B cell (primary cell): Measurements from ENCODE around the gene CSNK1A1. TPM values are rescaled to one million over a fixed set of nuclear protein-coding genes. Genes with fewer than 3 reads are reported as not detected.

Source experiments
- ATAC-seq: fragments of 200-7000 bp; cut with Tn5 transposase; one replicate; pipeline ENCODE4 v1.10.0; 2021; ENCODE audit warnings: low read depth, mild to moderate bottlenecking, moderate number of reproducible peaks, moderate library complexity
- CTCF ChIA-PET: fragments of 350-600 bp; sonication (Branson Sonifier 250); formaldehyde crosslinking; loops from one replicate; lab custom pipeline; 2021; ENCODE audit warnings: antibody characterized with exemption, inconsistent platforms; lab: Charles Lee
- POLR2A ChIA-PET: fragments of 350-600 bp; sonication (Branson Sonifier 250); formaldehyde crosslinking; loops from one replicate; lab custom pipeline; 2021; ENCODE audit warnings: antibody characterized with exemption; lab: Charles Lee
- DNase-seq: peaks from one replicate; pipeline ENCODE4 v3.0.0; 2013
- H2AFZ ChIP-seq: 2 replicates; pipeline ENCODE4 v1.6.1; 2012; ENCODE audit warnings: mild to moderate bottlenecking, low read depth, low read length; ENCODE audit not compliant: insufficient read depth, poor library complexity, severe bottlenecking
- H3K27ac ChIP-seq, 2 donors: 1 replicate in 1 of 2; 2 replicates in 1 of 2; pipeline ENCODE4 v1.5.1; 2012 to 2013; ENCODE audit warnings: low read length in 2 of 2, mild to moderate bottlenecking in 2 of 2, moderate library complexity in 1 of 2
- H3K27me3 ChIP-seq, 4 experiments: fragments of 200-600 bp in 1 of 4; sonication (generic) in 1 of 4; replicated peaks in 1 of 4; 1 replicate in 2 of 4; 2 replicates in 2 of 4; pipeline versions ENCODE4 v1.6.1 to v1.7.0; 2013 to 2016; ENCODE audit warnings: low read length in 3 of 4, mild to moderate bottlenecking in 2 of 4, mixed read lengths in 1 of 4, moderate library complexity in 1 of 4; ENCODE audit not compliant: insufficient read depth in 4 of 4, control insufficient read depth in 3 of 4; ENCODE audit errors: control extremely low read depth in 1 of 4
- H3K36me3 ChIP-seq, 2 experiments: replicated peaks in 1 of 2; 1 replicate in 1 of 2; 2 replicates in 1 of 2; pipeline versions ENCODE4 v1.6.1 to v1.7.1; 2013; ENCODE audit warnings: low read length in 1 of 2; ENCODE audit not compliant: insufficient read depth in 2 of 2, control insufficient read depth in 1 of 2; ENCODE audit errors: control extremely low read depth in 1 of 2, extremely low read depth in 1 of 2
- H3K4me1 ChIP-seq, 2 donors: fragments of 200-600 bp in 1 of 2; sonication (generic) in 1 of 2; 1 replicate in 1 of 2; 2 replicates in 1 of 2; pipeline versions ENCODE4 v1.5.1 to v1.6.1; 2013 to 2017; ENCODE audit warnings: low read length in 2 of 2; ENCODE audit not compliant: control insufficient read depth in 2 of 2, insufficient read depth in 2 of 2
- H3K4me2 ChIP-seq: replicated peaks from 2 replicates; pipeline ENCODE3; 2012; ENCODE audit warnings: mild to moderate bottlenecking, low read depth, low read length; ENCODE audit not compliant: poor library complexity, severe bottlenecking
- H3K4me3 ChIP-seq, 5 experiments: fragments of 200-600 bp in 1 of 5; sonication (generic) in 1 of 5; 1 replicate in 3 of 5; 2 replicates in 2 of 5; pipeline versions ENCODE4 v1.5.1 to v1.7.0; 2011 to 2016; ENCODE audit warnings: low read length in 4 of 5, mild to moderate bottlenecking in 4 of 5, low read depth in 2 of 5, control low read depth in 1 of 5, moderate library complexity in 1 of 5; ENCODE audit not compliant: insufficient read depth in 1 of 5; ENCODE audit errors: control extremely low read depth in 1 of 5, extremely low read depth in 1 of 5
- H3K79me2 ChIP-seq: fragments of 200-600 bp; sonication (generic); one replicate; pipeline ENCODE4 v1.6.0; 2016; ENCODE audit warnings: low read length; ENCODE audit not compliant: control insufficient read depth, insufficient read depth
- H3K9ac ChIP-seq: fragments of 200-600 bp; sonication (generic); 2 replicates; pipeline ENCODE4 v1.6.1; 2017; ENCODE audit warnings: mild to moderate bottlenecking, low read length, moderate library complexity
- H3K9me3 ChIP-seq, 3 donors: one replicate each; pipeline versions ENCODE4 v1.6.1 to v1.7.1; 2013; ENCODE audit warnings: low read length in 2 of 3; ENCODE audit not compliant: control insufficient read depth in 2 of 3, insufficient read depth in 1 of 3; ENCODE audit errors: control extremely low read depth in 1 of 3
- H4K20me1 ChIP-seq: 2 replicates; pipeline ENCODE4 v1.6.0; 2012; ENCODE audit warnings: mild to moderate bottlenecking, low read length; ENCODE audit not compliant: insufficient read depth, control insufficient read depth, poor library complexity, severe bottlenecking
- H3K27ac Mint-ChIP-seq: one replicate; pipeline ENCODE4 v1.8.0; 2021; ENCODE audit warnings: mixed read lengths
- H3K27me3 Mint-ChIP-seq: one replicate; pipeline ENCODE4 v1.8.0; 2021; ENCODE audit warnings: mixed read lengths
- H3K4me1 Mint-ChIP-seq: one replicate; pipeline ENCODE4 v1.8.0; 2021; ENCODE audit warnings: mixed read lengths
- H3K4me3 Mint-ChIP-seq: one replicate; pipeline ENCODE4 v1.8.0; 2021; ENCODE audit warnings: mixed read lengths
- H3K9me3 Mint-ChIP-seq: one replicate; pipeline ENCODE4 v1.8.0; 2022; ENCODE audit warnings: mixed read lengths; ENCODE audit not compliant: insufficient read depth
- CTCF ChIP-seq: fragments of 200-600 bp; IDR thresholded peaks from one replicate; pipeline ENCODE4 v1.8.0; 2022; ENCODE audit warnings: antibody characterized with exemption, mild to moderate bottlenecking
- EZH2 ChIP-seq: IDR thresholded peaks from 2 replicates; pipeline ENCODE4 v1.6.1; 2012; ENCODE audit warnings: borderline replicate concordance, low read depth, mild to moderate bottlenecking, moderate library complexity, low read length; ENCODE audit not compliant: insufficient read depth, poor library complexity, severe bottlenecking
- whole genome bisulfite sequencing: methylation state at CpG from one replicate; pipeline ENCODE4 v1.1.5; 2013; ENCODE audit warnings: missing lambda C conversion rate; ENCODE audit not compliant: insufficient coverage; 5-methylcytosine and 5-hydroxymethylcytosine counted together
- intact Hi-C: fragments of 100-400 bp; cut with micrococcal nuclease; formaldehyde crosslinking; loops from one replicate; pipeline ENCODE4 v1.10.0; 2022
- polyA plus RNA-seq: library from polyadenylated mRNA; depleted of rRNA; stranded (reverse); fragments of >200 nt; gene quantifications from 2 replicates; pipeline ENCODE4 v1.2.3, GENCODE V29; 2012
- total RNA-seq, 2 donors: library from RNA; stranded (reverse); fragments of 120-200 nt in 1 of 2; gene quantifications; 1 replicate in 1 of 2; 2 replicates in 1 of 2; pipeline versions ENCODE4 v1.2.3 to v1.2.4, GENCODE V29; 2013 to 2022

CSNK1A1 gene
- total and polyA plus RNA-seq, 2 donors (not counting 1 experiment from before 2014, with no cell fraction given), result 45.9 to 168 TPM

DNA sequence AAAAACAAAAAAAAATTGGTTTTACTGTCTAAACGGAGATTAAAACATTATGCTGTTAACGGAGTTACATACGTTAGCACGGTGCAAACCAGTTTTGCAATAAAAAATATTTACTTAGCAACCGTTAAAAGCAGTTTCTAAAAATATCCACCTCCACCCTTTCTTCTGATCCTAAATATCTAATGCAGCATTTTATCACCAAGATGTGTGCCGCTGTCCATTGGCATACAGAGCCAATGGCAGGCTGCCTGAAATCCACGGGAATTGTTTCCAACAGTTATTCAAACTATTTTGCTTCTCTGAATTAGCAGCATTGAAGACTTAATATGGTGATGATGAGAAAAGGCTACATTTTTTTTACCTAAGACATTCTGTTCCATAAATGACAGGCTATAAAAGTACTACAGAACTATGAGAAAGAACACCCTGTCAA lies 61.6 kb downstream of the CSNK1A1 start:
- Mint-ChIP-seq H3K27me3 (no peaks in the 10 kb centered on the region), H3K4me1 (peaks cover 2% of the 10 kb centered on the region), H3K4me3 (no peak overlapping the region), H3K27ac (no peak overlapping the region), H3K9me3 (no peaks in the 10 kb centered on the region)
- Histone ChIP-seq H3K4me2 (no peak overlapping the region), H3K9ac (no peak overlapping the region), H3K27me3 (no peaks in the 10 kb centered on the region), H3K27ac (no peak overlapping the region), H3K4me1 (no peaks in the 10 kb centered on the region), H3K79me2 (no peaks in the 10 kb centered on the region), H3K4me3 (no peak overlapping the region), H2AFZ (no peak overlapping the region), H4K20me1 (no peaks in the 10 kb centered on the region), H3K36me3 (peaks cover 0 to 6% of the 10 kb centered on the region in 2 experiments), H3K9me3 (no peaks in the 10 kb centered on the region)
- DNase-seq (no peak), ATAC-seq (no peak)
- POLR2A ChIA-PET, result no interaction called here
- CTCF ChIA-PET, result no interaction called here
- TF ChIP-seq CTCF, result no peak
- 41% methylated on average over 4 of the region's 7 CpGs for WGBS
- intact Hi-C loops, result loop anchor here (10.0 kb wide), 1 partner anchor 55 kb away; no protein-coding TSS in a partner anchor

DNA sequence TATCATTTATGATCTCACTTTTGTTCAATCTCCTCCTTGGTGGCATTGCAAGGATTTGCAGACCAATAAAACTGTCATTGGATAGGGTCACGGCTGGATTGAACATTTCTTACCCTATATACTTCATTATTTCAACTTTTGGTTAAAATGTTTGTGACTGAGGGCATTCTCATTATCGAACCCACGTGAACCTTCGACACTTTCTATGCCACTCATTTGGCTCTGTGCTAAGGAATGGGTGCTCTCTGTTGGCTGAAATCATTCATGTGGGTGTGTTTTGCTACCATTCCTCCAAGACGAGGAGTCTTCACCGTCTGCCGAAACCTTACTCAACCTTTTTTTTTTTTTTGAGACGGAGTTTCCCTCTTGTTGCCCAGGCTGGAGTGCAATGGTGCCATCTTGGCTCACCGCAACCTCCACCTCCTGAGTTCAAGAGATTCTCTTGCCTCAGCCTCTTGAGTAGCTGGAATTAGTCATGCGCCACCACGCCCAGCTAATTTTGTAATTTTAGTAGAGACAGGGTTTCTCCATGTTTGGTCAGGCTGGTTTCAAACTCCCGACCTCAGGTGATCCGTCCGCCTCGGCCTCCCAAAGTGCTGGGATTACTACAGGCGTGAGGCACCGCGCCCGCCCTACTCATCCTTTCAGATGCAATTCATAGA lies 62.5 kb downstream of the CSNK1A1 start:
- 84% methylated on average over 17 of the region's 19 CpGs for WGBS
- CTCF ChIA-PET, result no interaction called here
- Histone ChIP-seq H3K27me3 (no peaks in the 10 kb centered on the region), H3K9me3 (no peaks in the 10 kb centered on the region), H4K20me1 (no peaks in the 10 kb centered on the region), H3K4me2 (no peak overlapping the region), H3K79me2 (no peaks in the 10 kb centered on the region), H3K4me3 (no peak overlapping the region), H2AFZ (no peak overlapping the region), H3K36me3 (no peaks in the 10 kb centered on the region), H3K27ac (no peak overlapping the region), H3K9ac (no peak overlapping the region), H3K4me1 (no peaks in the 10 kb centered on the region)
- ATAC-seq (no peak), DNase-seq (no peak)
- H3K9me3 Mint-ChIP-seq, result no peaks in the 10 kb centered on the region
- no peaks in the 10 kb centered on the region for H3K27me3 Mint-ChIP-seq
- intact Hi-C loops, result no loop called here
- H3K27ac Mint-ChIP-seq, result no peak overlapping the region
- POLR2A ChIA-PET, result interaction anchor here (0.7 kb wide), 1 partner anchor 111 kb away, joined by 3 read pairs; no protein-coding TSS in a partner anchor
- H3K4me3 Mint-ChIP-seq, result no peak overlapping the region
- peaks cover 2% of the 10 kb centered on the region for H3K4me1 Mint-ChIP-seq
- TF ChIP-seq CTCF (no peak), EZH2 (no peak)
